Lower leg skin (tissue), 4 donors: Measurements from ENCODE around the gene TMOD4. TPM values are rescaled to one million over a fixed set of nuclear protein-coding genes. Genes with fewer than 3 reads are reported as not detected.

Experiments used
- DNase-seq, 2 donors: peaks; one replicate each; pipeline ENCODE4 v3.0.0-alpha.2; 2019; ENCODE audit warnings: low spot score in 2 of 2
- H3K4me3 ChIP-seq: fragments of 200-600 bp; sonication (generic); 2 replicates; pipeline ENCODE4 v1.5.1; 2017; ENCODE audit warnings: mild to moderate bottlenecking, low read depth; ENCODE audit not compliant: poor library complexity, severe bottlenecking
- CTCF ChIP-seq, 3 donors: fragments of 450-650 bp; IDR thresholded peaks; one replicate each; pipeline ENCODE4 v1.5.1; 2016; ENCODE audit warnings: antibody characterized with exemption in 3 of 3, mild to moderate bottlenecking in 3 of 3, moderate library complexity in 2 of 3
- POLR2A ChIP-seq, 2 donors: fragments of 450-650 bp; IDR thresholded peaks; one replicate each; pipeline ENCODE4 v1.6.1; 2016 to 2017; ENCODE audit warnings: antibody characterized with exemption in 2 of 2, mild to moderate bottlenecking in 1 of 2, moderate library complexity in 1 of 2
- WGBS, 2 donors: methylation state at CpG; one replicate each; pipeline ENCODE4 v1.1.5; 2018; 5-methylcytosine and 5-hydroxymethylcytosine counted together
- intact Hi-C: fragments of 100-400 bp; cut with DNase I; formaldehyde crosslinking; loops from one replicate; pipeline ENCODE4 v1.15.0; 2023; ENCODE audit warnings: low total_unique reads
- total RNA-seq, 4 donors: library from RNA; depleted of rRNA; stranded (reverse); fragments of >200 nt; gene quantifications; one replicate each; pipeline ENCODE4 v1.1.0, GENCODE V29; 2016

TMOD4 gene
- total RNA-seq, 4 donors from 2014 or later, result 0.49 TPM; not detected in 3

- TF ChIP-seq POLR2A (IDR thresholded peaks at IDR 0.05) (no peak), CTCF (IDR thresholded peaks at IDR 0.05) (no peak)
- 84 to 90% methylated on average over 6 of the region's 6 CpGs for WGBS, 2 donors
- no peak for DNase-seq
- H3K4me3 ChIP-seq, result no peak overlapping the region
- intact Hi-C loops, result no loop called here
These were observed 47.0 kb downstream of the TMOD4 start for GRCh38 chr1:151128800-151129199.

- H3K4me3 ChIP-seq, result no peak overlapping the region
- no peak for DNase-seq
- 84 to 86% methylated on average over 5 of the region's 5 CpGs for WGBS, 2 donors
- TF ChIP-seq CTCF (IDR thresholded peaks at IDR 0.05) (no peak), POLR2A (IDR thresholded peaks at IDR 0.05) (no peak)
- intact Hi-C loops, result no loop called here
These were observed 50.9 kb downstream of the TMOD4 start for GRCh38 chr1:151124763-151125403.

Other genes with a start within 250 kb of the TMOD4 start
- 10 to 100 TPM; 23.5 to 38.1 (median 32.8) TPM for gene SETDB1, start 249.6 kb downstream of the TMOD4 start, total RNA-seq
- gene CERS2, start 201.1 kb downstream of the TMOD4 start, total RNA-seq, result 10 to 100 TPM; 28.8 to 50.1 (median 41.3) TPM
- gene ANXA9, start 193.7 kb downstream of the TMOD4 start, total RNA-seq, result 100 to 1,000 TPM in 1 of 4 donors, 10 to 100 TPM in 3; 55.1 to 103 (median 82.4) TPM
- gene MINDY1, start 169.1 kb downstream of the TMOD4 start, total RNA-seq, result 10 to 100 TPM; 28.5 to 36.6 (median 30.8) TPM
- gene PRUNE1, start 167.5 kb downstream of the TMOD4 start, total RNA-seq, result 10 to 100 TPM; 12.9 to 30.7 (median 22.9) TPM
- 100 to 1,000 TPM; 220 to 297 (median 254) TPM for gene BNIPL, start 139.4 kb downstream of the TMOD4 start, total RNA-seq
- gene C1orf56, start 128.2 kb downstream of the TMOD4 start, total RNA-seq, result 1 to 10 TPM; 3.1 to 4.6 (median 3.6) TPM
- 10 to 100 TPM; 88.8 to 93.5 (median 92.0) TPM for gene CDC42SE1, start 116.4 kb downstream of the TMOD4 start, total RNA-seq
- 1 to 10 TPM in 1 of 4 donors, under 1 TPM in 3; 0.47 to 1.6 (median 0.70) TPM for gene MLLT11, start 115.6 kb downstream of the TMOD4 start, total RNA-seq
- 10 to 100 TPM in 2 of 4 donors, 1 to 10 TPM in 2; 8.1 to 16.6 (median 11.0) TPM for gene GABPB2, start 105.2 kb downstream of the TMOD4 start, total RNA-seq
- 10 to 100 TPM in 2 of 4 donors, 1 to 10 TPM in 2; 9.7 to 30.4 (median 14.3) TPM for gene SEMA6C, start 29.4 kb downstream of the TMOD4 start, total RNA-seq
- 1 to 10 TPM; 1.2 to 5.6 (median 3.0) TPM for gene TNFAIP8L2, start 19.3 kb downstream of the TMOD4 start, total RNA-seq
- gene LYSMD1, start 10.1 kb downstream of the TMOD4 start, total RNA-seq, result 10 to 100 TPM in 3 of 4 donors, 1 to 10 TPM in 1; 9.2 to 16.1 (median 11.8) TPM
- 10 to 100 TPM; 24.1 to 38.8 (median 27.3) TPM for gene SCNM1, start 9.8 kb downstream of the TMOD4 start, total RNA-seq
- 10 to 100 TPM; 27.3 to 43.3 (median 31.1) TPM for gene VPS72, start 14.2 kb upstream of the TMOD4 start, total RNA-seq
- 10 to 100 TPM; 27.7 to 67.6 (median 44.1) TPM for gene PIP5K1A, start 22.6 kb upstream of the TMOD4 start, total RNA-seq
- gene PSMD4, start 78.8 kb upstream of the TMOD4 start, total RNA-seq, result 100 to 1,000 TPM in 3 of 4 donors, 10 to 100 TPM in 1; 69.9 to 122 (median 118) TPM
- 10 to 100 TPM; 21.9 to 45.0 (median 32.2) TPM for gene ZNF687, start 106.3 kb upstream of the TMOD4 start, total RNA-seq
- gene PI4KB, start 151.4 kb upstream of the TMOD4 start, total RNA-seq, result 10 to 100 TPM; 45.4 to 55.3 (median 49.4) TPM
- gene RFX5, start 171.3 kb upstream of the TMOD4 start, total RNA-seq, result 10 to 100 TPM; 13.2 to 23.2 (median 16.7) TPM
- 10 to 100 TPM; 25.4 to 39.9 (median 38.1) TPM for gene SELENBP1, start 196.7 kb upstream of the TMOD4 start, total RNA-seq
- gene PSMB4, start 223.6 kb upstream of the TMOD4 start, total RNA-seq, result 100 to 1,000 TPM; 188 to 267 (median 213) TPM